T47D (cell line): ENCODE measurements around the gene TMEM165.
"Not testable (repeated sequence)": the region's sequence is repeated elsewhere in the genome, so short reads cannot be mapped to it uniquely, and the experiment has no call there.

Source experiments
- DNase-seq, 2 experiments: peaks; one replicate each; pipeline versions ENCODE4 v3.0.0 to v3.0.0-alpha.2; 2011 to 2012; ENCODE audit warnings: low read depth in 1 of 2, low spot score in 1 of 2
- JUND ChIP-seq: IDR thresholded peaks from 2 replicates; pipeline ENCODE4 v1.6.1; 2012; ENCODE audit warnings: low read depth
- in situ Hi-C: cut with HindIII; loops from 2 replicates; pipeline ENCODE4 v1.10.0; 2016; ENCODE audit warnings: low sequenced_read_pairs, low pct_unique_long_range_greater_than_20kb

TMEM165 gene

GRCh38 chr4:55358246-55358645 is 37.5 kb upstream of the TMEM165 start:
- no peak for DNase-seq
- in situ Hi-C loops, result no loop called here
- no peak for TF ChIP-seq JUND

GRCh38 chr4:55358668-55359067 is 37.1 kb upstream of the TMEM165 start:
- no peak for TF ChIP-seq JUND
- in situ Hi-C loops, result no loop called here
- no peak for DNase-seq

DNA sequence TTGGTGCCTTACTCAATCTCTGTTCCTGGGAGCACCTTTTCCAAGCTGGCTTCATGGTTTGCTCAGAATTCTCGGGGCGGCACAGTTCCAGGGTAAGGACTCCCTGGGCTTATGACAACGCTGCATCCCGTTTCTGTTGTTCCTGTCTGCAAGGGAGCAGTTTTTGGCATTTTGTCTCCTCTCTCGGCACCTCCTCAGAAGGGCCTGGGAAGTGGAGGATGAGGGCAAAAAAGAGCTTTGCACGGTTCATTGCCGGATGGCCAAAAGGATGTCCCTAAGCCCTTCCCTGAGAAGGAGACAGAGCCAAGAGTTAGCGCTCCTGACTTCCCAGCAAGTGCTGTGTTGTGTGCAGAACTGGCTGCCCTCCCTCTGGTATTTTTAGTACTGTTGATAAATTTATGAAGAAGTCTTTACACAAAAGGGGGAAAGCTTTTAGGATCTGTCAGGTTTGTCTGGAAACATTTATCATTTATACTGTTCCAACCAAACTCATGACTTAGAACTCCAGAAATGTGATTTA is 36.3 kb upstream of the TMEM165 start:
- TF ChIP-seq JUND, result no peak
- in situ Hi-C loops, result no loop called here
- no peak for DNase-seq

DNA sequence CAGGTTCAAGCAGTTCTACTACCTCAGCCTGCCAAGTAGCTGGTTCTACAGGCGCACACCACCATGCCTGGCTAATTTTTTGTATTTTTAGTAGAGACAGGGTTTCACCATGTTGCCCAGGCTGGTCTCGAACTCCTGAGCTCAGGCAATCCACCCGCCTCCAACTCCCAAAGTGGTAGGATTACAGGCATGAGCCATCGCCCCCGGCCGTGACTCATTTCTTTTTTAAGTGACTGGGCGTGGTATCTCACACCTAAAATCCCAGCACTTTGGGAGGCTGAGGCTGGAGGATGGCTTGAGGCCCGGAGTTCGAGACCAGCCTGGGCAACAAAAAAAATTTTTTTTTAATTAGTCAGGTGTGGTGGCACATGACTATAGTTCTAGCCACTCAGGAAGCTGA is 32.8 kb upstream of the TMEM165 start:
- in situ Hi-C loops, DNase-seq: not testable (repeated sequence)

- in situ Hi-C loops, result no loop called here
- DNase-seq, result no peak
These were observed 31.9 kb upstream of the TMEM165 start for GRCh38 chr4:55363691-55364351.

DNA sequence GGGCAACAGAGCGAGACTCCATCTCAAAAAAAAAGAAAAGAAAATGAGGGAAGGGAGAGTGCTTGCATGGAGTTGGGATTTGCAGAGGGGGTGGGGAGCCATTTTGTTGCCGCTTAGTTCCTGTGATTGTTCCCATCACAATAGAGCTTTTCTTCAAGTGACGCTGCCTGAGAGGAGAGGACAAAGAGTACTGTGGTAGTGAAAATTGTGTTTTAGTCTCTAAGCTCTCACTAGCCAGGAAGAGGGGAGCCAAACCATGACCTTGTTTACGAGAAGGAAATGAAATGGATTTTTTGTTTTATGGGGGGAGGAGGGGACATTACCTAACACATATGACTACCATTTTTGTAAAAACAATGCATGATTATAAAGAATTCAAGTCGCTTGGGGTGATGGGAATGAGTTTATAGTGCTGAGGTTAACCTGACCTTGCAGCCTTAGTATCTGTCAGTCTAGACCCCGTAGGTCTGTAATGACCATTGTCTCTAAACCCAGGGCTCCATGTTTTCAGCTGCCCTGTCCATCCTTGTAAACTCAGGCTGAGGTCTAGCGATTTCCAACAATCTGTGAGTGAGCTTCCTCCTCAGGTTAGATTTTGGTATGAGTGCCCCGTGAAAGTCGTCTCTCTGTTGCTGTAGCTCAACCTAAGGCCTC is 30.9 kb upstream of the TMEM165 start:
- in situ Hi-C loops, result no loop called here
- DNase-seq, result no peak
- TF ChIP-seq JUND, result no peak

More at GRCh38 chr4:55363691-55364351, 31.9 kb upstream of the TMEM165 start:
- TF ChIP-seq JUND, result no peak

DNA sequence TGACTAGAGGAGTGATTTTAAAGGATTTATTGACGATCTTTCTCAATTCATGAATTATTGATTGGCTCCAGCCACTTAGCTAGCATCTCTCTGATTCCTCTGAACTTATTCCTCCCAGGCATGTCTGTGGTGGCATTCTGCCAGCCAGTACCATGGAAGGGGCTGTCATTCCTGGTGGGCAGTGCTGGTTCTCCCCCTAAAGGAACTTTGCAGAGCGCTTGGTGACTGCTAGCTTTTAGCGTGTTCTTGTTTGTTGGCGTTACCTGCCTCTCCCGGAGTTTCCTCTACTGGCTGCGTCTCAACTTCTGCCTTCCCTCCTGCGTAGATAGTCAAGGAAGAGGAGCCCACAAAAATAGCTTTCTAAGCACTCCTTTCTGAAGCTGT is 30.4 kb upstream of the TMEM165 start:
- DNase-seq, result no peak
- in situ Hi-C loops, result no loop called here
- TF ChIP-seq JUND, result no peak

- no peak for TF ChIP-seq JUND
- in situ Hi-C loops, result no loop called here
- no peak for DNase-seq
These were observed 29.1 kb upstream of the TMEM165 start for GRCh38 chr4:55366621-55367020.

DNA sequence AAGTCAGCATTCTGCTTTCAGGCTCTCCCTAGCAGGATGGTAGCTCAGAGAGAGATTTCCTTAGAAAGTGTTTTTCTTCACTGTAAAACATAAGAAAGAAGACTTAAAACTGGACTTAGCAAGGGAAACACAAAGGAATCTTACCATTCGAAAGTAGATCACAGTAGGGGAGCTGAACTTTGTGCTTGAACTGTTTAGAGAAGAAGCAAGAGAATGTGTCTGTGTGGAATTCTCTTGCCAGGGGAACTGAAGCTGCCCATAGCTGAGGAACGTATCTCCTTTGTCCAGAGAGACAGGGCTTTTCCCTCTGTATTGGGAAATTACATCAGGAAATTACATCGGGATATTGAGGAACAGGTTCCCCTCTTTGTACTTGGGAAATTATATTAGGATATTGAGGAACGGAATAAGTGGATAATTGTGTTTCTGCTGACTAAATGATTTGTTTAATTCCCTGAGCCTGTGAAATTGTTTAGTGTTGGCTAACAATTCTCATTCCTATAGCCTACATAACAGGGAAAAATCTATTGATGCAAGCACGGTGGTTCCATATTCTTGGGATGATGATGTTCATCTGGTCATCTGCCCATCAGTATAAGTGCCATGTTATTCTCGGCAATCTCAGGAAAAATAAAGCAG is 28.6 kb upstream of the TMEM165 start:
- TF ChIP-seq JUND, result no peak
- DNase-seq, result no peak
- in situ Hi-C loops, result no loop called here

- DNase-seq, result no peak
- in situ Hi-C loops, result no loop called here
- TF ChIP-seq JUND, result no peak
These were observed 25.8 kb upstream of the TMEM165 start for GRCh38 chr4:55369968-55370367.

GRCh38 chr4:55372259-55372658 is 23.5 kb upstream of the TMEM165 start:
- in situ Hi-C loops, result no loop called here
- TF ChIP-seq JUND, result no peak
- no peak for DNase-seq

- TF ChIP-seq JUND, result no peak
- in situ Hi-C loops, result no loop called here
- DNase-seq, result no peak
These were observed 22.3 kb upstream of the TMEM165 start for GRCh38 chr4:55373461-55373860.

- in situ Hi-C loops, result no loop called here
- DNase-seq, result no peak
- TF ChIP-seq JUND, result no peak
These were observed 19.1 kb upstream of the TMEM165 start for GRCh38 chr4:55376698-55377097.
